GM21723 (cell line): ENCODE results near the gene GUCD1.
"Not testable (repeated sequence)": the region's sequence is repeated elsewhere in the genome, so short reads cannot be mapped to it uniquely, and the experiment has no call there.

Source experiments
- ATAC-seq: cut with Tn5 transposase; IDR thresholded peaks from one replicate; pipeline ENCODE4 v1.9.1; 2021; ENCODE audit warnings: mild to moderate bottlenecking, moderate library complexity; ENCODE audit not compliant: unreplicated experiment

Gene GUCD1

DNA sequence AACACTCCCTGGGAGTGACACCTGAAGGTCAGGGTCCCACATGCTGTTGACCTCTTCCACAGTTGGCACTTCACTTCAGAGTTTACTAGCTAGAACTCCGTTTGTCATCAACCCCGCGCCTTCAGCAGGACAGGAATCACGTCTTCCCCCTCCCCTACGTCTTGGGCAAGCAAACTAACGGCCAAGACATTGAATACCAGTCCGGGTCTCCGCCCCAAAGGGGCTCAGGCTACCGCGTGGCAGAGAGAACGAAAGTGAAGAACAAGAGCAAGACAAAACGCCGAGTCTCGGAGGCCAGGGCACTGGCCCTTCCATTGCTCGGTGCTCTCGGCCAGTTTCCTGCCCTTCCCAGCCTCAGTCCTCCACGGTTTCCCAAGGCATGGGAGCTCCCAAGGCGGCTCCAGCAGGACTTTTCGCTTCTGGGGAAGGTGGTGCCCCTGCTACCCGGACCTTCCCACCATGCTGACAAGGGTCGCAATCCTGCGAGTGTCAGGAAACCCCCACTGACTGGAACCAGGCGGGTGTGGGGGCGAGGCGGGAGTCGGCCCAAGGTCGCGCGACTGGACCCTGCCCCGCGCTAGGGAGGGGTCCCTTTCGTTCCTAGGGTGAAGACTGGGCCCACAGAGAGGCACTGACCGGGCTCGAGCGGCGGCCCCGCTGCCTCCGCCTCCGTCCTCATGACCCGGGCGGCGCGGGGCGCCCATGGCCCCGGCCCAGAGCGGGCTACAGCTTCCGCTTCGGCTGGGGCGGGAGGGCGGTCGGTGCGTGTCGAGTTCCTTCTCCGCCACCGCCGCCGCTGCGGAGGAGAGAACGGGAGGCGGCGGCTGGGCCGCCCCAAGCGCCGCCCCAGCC, at the start of gene GUCD1:
Gene GUCD1 (minus strand): TSS at position 826 of the 852 bp plus-strand sequence. CDS start 147 bp downstream, at position 679.
- ATAC-seq, result peak; percentile 18

GRCh38 chr22:24603770-24604629, 49.1 kb upstream of the GUCD1 start:
- not testable (repeated sequence) for ATAC-seq

- not testable (repeated sequence) for ATAC-seq
Measured at GRCh38 chr22:24602847-24603769, 48.2 kb upstream of the GUCD1 start, which contains the start of gene GGT1. Gene GGT1 (plus strand): TSS chr22:24603193. CDS start chr22:24611082, 7,889 bp downstream.

- not testable (repeated sequence) for ATAC-seq
Measured at GRCh38 chr22:24602105-24602749, 47.3 kb upstream of the GUCD1 start.

DNA sequence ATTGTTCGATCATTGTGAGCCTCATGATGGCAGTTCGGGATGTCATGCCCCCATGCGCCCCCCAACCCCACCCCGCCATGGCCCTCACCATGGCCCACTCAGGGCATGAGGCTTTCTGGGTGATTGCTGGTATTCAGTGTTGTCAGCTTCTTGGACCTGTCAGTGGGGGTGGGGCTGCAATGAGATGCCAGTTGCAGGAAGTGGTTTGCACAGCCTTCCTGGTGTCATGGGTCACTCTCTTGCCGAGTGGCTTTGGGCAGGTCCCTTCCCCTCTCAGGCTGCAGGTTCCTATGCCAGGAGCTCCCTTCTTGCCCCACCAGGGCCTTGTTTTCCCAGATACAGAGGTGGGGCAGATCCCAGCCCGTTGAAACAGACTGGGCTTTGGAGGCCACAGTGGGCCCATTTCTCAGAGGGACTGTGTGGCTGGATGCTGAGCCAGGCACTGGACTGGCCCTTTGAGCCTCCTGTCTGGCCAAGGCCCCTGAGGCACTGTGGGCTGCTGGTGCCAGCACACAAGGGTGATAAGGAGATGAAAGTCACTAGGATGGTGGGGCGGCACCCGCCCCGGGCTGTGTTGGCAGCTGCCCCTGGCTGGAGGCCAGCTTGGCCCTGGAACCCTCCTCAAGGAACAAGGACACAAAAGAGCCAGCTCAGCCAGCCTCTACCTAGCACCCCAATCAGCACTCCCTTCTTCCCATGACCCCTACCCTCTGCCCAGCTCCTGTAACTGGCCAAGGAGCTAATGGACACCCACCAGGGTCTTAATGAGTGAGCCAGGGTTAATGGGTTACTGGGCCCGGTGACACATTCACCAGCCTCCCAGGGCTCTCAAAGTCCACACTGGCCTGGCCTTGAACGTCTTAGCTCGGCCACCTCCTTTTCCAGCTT, 46.5 kb upstream of the GUCD1 start:
- ATAC-seq, result no peak

DNA sequence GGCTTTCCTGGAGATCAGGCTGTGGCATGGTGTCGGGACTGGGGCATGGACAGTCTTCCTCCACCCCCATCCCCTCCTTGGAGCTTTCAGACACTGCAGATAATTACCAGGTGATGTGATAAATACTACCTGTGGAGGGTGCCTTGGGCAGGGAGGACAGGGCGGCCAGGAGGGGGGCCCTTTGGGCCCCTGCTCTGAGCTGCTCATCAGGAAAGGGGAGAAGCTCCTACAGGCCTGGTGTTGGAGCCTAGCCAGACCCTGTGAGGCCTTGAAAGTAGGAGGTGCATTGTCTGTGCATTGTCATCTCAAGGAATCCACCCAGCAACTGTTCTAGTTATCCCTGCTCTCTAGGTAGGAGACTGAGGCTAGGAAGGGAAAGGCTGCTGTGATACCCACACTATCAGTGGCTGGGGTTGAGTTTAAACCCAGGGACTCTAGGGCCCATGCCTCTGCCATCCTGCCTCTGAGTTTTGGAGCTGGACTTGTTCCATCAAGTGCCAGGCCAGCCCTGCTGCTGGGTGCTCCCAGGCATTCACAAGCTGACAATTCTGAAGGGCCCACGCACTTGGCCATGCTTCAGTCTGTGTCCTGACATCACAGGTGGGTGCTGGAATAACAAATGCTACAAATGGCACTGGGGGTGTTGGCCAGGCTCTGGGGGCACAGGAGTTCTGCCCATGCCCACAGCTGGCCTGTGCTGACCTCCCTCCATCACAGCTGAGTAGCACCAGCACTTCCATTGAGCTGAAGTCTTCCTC, 45.2 kb upstream of the GUCD1 start:
- ATAC-seq, result not testable (repeated sequence)

- no peak for ATAC-seq
Measured at GRCh38 chr22:24599514-24599913, 44.6 kb upstream of the GUCD1 start.

- not testable (repeated sequence) for ATAC-seq
Measured at GRCh38 chr22:24597076-24597475, 42.1 kb upstream of the GUCD1 start.

GRCh38 chr22:24595863-24596262, 40.9 kb upstream of the GUCD1 start:
- ATAC-seq, result no peak

- ATAC-seq, result no peak
Measured at GRCh38 chr22:24595228-24595627, 40.3 kb upstream of the GUCD1 start.

DNA sequence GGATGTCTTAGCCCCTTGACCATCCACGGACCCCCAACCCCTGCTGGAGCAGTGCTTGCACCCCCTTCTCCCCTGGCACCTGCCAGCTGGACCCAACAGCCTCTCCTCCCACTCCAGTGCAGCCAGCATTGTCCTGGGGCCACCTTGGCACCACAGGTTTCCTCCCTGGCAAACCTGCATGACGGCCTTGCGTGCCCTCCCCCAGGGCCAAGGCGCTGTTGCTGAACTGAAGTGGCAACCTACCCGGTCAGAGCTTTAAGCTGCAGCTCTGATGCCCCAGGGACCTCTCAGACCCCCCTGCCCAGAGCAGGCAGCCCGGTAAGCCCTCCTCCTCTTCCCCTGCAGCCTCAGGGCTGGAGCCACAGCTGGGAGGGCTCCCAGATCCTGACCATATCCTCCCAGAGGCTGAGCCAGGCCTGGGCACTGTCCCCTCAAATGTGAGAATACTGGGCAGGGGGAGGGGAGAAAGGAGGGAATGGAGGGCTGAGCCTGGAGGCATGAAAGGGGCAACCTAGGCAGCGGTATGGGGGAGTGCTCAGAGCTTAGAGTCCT, 39.7 kb upstream of the GUCD1 start:
- ATAC-seq, result no peak

DNA sequence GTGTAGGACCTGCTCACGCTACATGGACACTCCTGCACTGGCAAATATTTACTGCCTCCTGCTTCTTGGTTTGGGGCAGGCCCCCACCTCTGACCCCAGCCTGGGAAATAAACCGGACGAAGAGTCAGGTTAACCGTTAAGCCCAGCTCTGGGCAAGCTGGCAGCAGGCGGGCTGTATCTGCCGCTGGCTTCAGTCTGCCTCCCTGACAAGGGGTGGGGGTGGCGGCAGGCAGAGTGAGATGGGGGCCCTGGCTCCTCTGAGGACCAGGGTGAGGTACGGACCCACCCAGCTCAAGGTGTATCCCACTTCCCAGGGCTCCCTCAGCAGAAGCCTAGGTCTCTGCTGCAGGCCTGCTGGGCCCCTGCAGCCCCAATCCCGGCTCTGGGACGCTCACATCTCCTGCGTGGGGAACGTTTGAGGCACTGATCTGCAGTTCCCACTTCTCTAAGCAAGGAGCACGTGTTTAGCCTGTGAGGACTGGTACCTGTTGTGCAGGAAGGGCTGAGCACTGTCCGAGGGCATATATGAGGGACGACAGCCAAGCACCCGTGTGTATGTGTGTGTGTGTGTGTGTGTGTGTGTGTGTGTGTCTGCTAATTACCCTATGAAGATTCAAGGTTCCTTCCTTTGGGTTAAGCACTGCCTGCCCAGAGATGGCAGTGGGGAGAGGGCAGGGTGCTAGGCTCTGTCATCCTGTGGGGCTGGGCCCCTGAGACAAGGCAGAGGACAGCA, 39.1 kb upstream of the GUCD1 start:
- no peak for ATAC-seq

DNA sequence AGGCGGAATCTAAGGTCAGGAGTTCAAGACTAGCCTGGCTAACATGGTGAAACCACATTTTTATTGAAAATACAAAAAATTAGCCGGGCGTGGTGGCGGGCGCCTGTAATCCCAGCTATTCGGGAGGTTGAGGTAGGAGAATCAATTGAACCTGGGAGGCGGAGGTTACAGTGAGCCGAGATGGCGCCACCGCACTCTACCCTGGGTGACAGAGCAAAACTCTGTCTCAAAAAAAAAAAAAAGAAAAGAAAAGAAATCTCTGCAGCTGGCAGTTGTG, 38.6 kb upstream of the GUCD1 start:
- not testable (repeated sequence) for ATAC-seq

DNA sequence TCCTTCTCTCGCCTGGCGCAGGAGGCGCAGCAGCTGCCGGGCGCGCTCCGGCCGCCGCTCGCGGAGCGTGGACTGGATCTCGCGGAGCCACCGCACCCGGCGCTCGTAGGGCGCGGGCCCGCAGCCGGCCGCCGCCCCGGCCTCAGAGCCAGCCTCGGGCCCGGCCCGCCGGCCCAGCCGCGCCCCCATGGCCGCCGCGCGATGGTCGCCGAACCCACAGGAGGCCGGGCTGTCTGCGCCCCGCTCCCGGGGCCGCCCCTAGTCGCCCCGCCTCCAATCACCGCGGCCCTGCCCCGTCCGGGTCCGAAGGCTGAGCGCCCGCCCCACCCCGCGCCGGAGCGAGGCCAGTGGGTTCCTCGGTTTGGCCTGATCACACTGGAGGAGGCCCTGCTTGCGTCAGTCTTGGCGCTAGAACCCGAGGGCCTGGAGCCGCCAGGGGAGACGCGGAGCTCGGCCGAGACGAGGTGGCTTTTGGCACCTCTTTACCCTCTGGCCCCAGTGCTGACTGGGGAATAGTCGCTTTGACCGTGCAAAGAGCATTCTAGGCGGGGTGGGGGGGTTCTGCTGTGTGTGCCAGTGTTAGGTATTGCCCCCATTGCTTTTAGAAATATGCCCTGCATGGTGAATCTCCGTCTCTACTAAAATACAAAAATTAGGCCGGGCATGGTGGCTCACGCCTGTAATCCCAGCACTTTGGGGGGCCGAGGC, 38.1 kb upstream of the GUCD1 start, which contains the start of gene LRRC75B:
Gene LRRC75B (minus strand): TSS at position 223 of the 708 bp plus-strand sequence. CDS start 34 bp downstream, at position 189.
- ATAC-seq, result peak; percentile 74

- ATAC-seq, result peak; percentile 33
Measured at GRCh38 chr22:24592058-24592850, 37.3 kb upstream of the GUCD1 start.

GRCh38 chr22:24591286-24591830, 36.4 kb upstream of the GUCD1 start:
- no peak for ATAC-seq
